ENCODE data around the gene PLK2. TPM values are rescaled to one million over a fixed set of nuclear protein-coding genes. Genes with fewer than 3 reads are reported as not detected.

PLK2 gene
- total RNA-seq, 6 donors from 2014 or later, result 29.4 to 82.5 (median 59.2) TPM

DNA sequence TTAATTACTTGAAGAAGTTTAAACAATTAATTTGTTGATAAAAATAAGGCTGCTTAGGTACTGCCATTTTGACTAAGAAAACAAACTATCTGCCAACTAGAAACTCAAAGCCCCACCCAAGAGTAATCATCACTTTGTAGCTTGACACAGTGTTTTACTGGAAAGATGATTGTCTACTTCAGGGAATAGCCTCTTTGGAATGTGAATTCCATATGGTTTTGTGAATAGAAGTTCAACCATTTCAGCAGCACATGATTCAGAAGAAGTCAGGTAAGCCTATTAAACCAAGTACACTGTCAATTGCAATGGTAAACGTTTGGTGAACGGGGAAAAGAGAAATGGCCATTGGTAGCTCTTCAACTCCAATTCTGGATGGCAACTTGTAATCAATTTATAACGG, 55.2 kb downstream of the PLK2 start:
- Histone ChIP-seq H3K9me3 (no peaks in the 10 kb centered on the region), H3K4me3 (no peak overlapping the region), H3K4me1 (no peaks in the 10 kb centered on the region), H3K36me3 (no peaks in the 10 kb centered on the region), H3K27me3 (no peaks in the 10 kb centered on the region), H3K27ac (no peak overlapping the region)
- DNase-seq, result no peak
- ATAC-seq (ENCODE audit: low FRiP score in 2 of 2), result no peak
- TF ChIP-seq POLR2AphosphoS5 (IDR thresholded peaks at IDR 0.05) (no peak), CTCF (IDR thresholded peaks at IDR 0.05) (no peak), EP300 (IDR thresholded peaks at IDR 0.05) (no peak), POLR2A (IDR thresholded peaks at IDR 0.05) (no peak)
- WGBS, 2 donors, result 84 to 89% methylated on average over 3 of the region's 3 CpGs

Other genes with a start within 250 kb of the PLK2 start
- gene GAPT, start 31.3 kb upstream of the PLK2 start, total RNA-seq, result 1 to 10 TPM in 5 of 6 donors, not detected in 1; 1.0 to 8.0 (median 6.4) TPM
- gene RAB3C, start 123.0 kb upstream of the PLK2 start, total RNA-seq, result 1 to 10 TPM in 1 of 6 donors, under 1 TPM in 3, not detected in 2; 0.09 to 1.1 (median 0.87) TPM